GM18951 (cell line): ENCODE results near the gene GALK2.
"Not testable (repeated sequence)": the region's sequence is repeated elsewhere in the genome, so short reads cannot be mapped to it uniquely, and the experiment has no call there.

Source experiments
- POLR2A ChIP-seq: IDR thresholded peaks from 4 replicates; pipeline ENCODE4 v1.6.1; 2011; ENCODE audit warnings: mild to moderate bottlenecking; ENCODE audit not compliant: insufficient read length, insufficient read depth; ENCODE audit errors: extremely low read depth
- in situ Hi-C: fragments of 300-500 bp; cut with MboI; formaldehyde crosslinking; loops from one replicate; pipeline ENCODE4 v1.12.0; 2022; ENCODE audit warnings: low sequenced_read_pairs, mixed read lengths, inconsistent platforms; ENCODE audit not compliant: unreplicated experiment

GALK2 gene

GRCh38 chr15:49179433-49180190 is 9.6 kb downstream of the GALK2 start:
- in situ Hi-C loops = no loop called here
- TF ChIP-seq POLR2A = no peak

GRCh38 chr15:49182128-49182527 is 12.1 kb downstream of the GALK2 start:
- in situ Hi-C loops = no loop called here
- TF ChIP-seq POLR2A = no peak

- in situ Hi-C loops = not testable (repeated sequence)
Observed at GRCh38 chr15:49183741-49184140, 13.7 kb downstream of the GALK2 start.

- no peak for TF ChIP-seq POLR2A
Observed at GRCh38 chr15:49185473-49185872, 15.4 kb downstream of the GALK2 start.

GRCh38 chr15:49187549-49188245 is 17.6 kb downstream of the GALK2 start:
- no peak for TF ChIP-seq POLR2A
- in situ Hi-C loops = no loop called here

More at GRCh38 chr15:49185473-49185872, 15.4 kb downstream of the GALK2 start:
- in situ Hi-C loops = no loop called here

- no peak for TF ChIP-seq POLR2A
- in situ Hi-C loops = no loop called here
Observed at GRCh38 chr15:49188933-49189332, 18.9 kb downstream of the GALK2 start.

GRCh38 chr15:49189631-49190030 is 19.6 kb downstream of the GALK2 start:
- TF ChIP-seq POLR2A = no peak
- in situ Hi-C loops = no loop called here

DNA sequence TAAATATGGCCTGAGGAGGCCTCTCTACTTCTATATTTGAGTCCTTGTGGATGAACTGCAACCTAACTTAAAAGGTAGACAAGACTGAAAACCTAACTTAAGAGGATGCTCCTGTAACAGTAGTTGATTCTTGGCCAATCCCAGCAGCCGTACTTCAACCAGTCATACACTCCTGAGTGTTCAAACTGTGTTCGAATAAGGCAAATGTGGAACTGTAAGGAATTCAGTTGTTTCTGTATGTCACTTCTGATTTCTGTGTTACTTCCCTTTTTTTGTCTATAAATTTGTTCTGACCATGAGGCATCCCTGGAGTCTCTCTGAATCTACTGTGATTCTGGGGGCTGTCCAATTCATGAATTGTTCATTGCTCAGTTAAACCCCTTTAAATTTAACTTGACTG is 20.5 kb downstream of the GALK2 start:
- in situ Hi-C loops = no loop called here
- TF ChIP-seq POLR2A = no peak

DNA sequence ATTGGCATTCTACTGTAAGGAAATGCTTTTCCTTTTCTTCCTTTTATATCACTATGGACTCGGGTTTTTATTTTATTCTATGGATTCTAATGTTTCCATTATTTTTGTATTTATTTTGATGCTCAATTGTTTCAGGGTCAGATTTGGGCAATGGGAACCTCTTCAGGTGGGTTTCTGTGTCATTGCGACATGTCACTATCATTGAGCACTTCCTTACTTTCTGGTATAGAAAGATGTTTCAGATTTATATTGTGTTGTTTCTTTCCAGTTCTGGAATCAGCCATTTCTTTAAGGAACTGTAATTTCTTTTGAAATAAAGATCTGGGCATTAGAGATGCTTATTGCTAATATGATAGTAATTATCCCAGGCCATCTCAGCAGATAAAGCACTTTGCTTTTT is 21.8 kb downstream of the GALK2 start:
- in situ Hi-C loops = no loop called here
- TF ChIP-seq POLR2A = no peak

- TF ChIP-seq POLR2A = no peak
- in situ Hi-C loops = no loop called here
Observed at GRCh38 chr15:49196856-49197255, 26.8 kb downstream of the GALK2 start.

- in situ Hi-C loops = no loop called here
- TF ChIP-seq POLR2A = no peak
Observed at GRCh38 chr15:49199666-49200065, 29.6 kb downstream of the GALK2 start.

DNA sequence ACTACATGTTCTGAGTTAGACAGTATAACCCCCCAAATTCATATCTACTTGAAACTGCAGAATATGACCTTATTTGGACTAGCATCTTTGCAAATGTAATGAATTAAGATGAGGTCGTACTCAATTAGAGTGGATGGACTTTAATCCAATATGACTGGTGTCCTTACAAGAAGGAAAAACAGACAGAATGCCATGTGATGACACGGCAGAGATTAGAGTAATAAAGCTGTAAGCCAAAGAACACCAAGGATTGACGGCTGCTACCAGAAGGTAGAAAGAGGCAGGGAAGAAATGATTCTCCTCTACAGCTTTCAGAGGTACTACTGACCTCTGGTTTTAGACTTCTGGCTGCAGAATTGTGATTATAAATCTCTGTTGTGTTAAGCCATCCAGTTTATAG is 30.3 kb downstream of the GALK2 start:
- in situ Hi-C loops = no loop called here

DNA sequence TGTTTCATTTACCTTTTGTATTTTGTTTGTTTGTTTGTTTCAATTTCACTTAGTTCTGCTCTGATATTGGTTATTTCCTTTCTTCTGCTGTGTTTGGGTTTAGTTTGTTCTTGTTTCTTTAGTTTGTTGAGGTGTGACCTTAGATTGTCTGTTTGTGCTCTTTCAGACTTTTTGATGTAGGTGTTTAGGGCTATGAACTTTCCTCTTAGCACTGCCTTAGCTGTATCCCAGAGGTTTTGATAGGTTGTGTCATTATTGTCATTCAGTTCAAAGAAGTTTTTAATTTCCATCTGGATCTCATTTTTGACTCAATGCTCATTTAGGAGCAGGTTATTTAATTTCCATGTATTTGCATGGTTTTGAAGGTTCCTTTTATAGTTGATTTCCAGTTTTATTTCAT is 38.1 kb downstream of the GALK2 start:
- in situ Hi-C loops = not testable (repeated sequence)

More for the DNA sequence above, 30.3 kb downstream of the GALK2 start:
- TF ChIP-seq POLR2A = no peak

DNA sequence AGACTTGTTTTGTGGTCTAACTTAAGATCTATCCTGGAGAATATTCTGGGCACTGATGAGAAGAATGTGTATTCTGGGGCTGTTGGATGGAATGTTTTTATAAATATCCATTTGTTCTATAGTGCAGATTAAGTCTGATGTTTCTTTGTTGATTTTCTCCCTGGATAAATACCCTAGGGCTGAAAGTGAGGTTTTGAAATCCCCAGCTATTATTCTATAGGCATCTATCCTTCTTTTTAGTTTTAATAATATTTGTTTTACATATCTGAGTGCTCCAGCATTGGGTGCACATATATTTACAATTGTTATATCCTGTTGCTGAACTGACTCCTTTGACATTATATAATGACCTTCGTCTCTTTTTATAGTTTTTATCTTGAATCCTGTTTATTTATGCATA is 42.9 kb downstream of the GALK2 start:
- no peak for TF ChIP-seq POLR2A
- in situ Hi-C loops = no loop called here
